HUES48 (cell line): ENCODE data around the gene PTPN14.
"Not testable (repeated sequence)": the region's sequence is repeated elsewhere in the genome, so short reads cannot be mapped to it uniquely, and the experiment has no call there.

Experiments
- H3K27ac ChIP-seq: one replicate; pipeline ENCODE4 v1.7.0; 2013; ENCODE audit warnings: low read depth, low read length, inconsistent platforms
- H3K27me3 ChIP-seq: 2 replicates; pipeline ENCODE4 v1.6.1; 2013; ENCODE audit warnings: mild to moderate bottlenecking, low read length; ENCODE audit not compliant: control insufficient read depth, insufficient read depth
- H3K36me3 ChIP-seq: 2 replicates; pipeline ENCODE4 v1.6.1; 2013; ENCODE audit warnings: low read length; ENCODE audit not compliant: control insufficient read depth, insufficient read depth
- H3K4me1 ChIP-seq: 2 replicates; pipeline ENCODE4 v1.6.1; 2013; ENCODE audit warnings: mild to moderate bottlenecking, low read length; ENCODE audit not compliant: control insufficient read depth, insufficient read depth
- H3K4me3 ChIP-seq: 2 replicates; pipeline ENCODE4 v1.5.1; 2013; ENCODE audit warnings: mild to moderate bottlenecking, low read depth, low read length
- H3K9ac ChIP-seq: 2 replicates; pipeline ENCODE4 v1.6.1; 2013; ENCODE audit warnings: mild to moderate bottlenecking, low read depth, low read length, moderate library complexity
- H3K9me3 ChIP-seq: 2 replicates; pipeline ENCODE4 v1.6.1; 2013; ENCODE audit warnings: low read length; ENCODE audit not compliant: control insufficient read depth, insufficient read depth

PTPN14 gene

GRCh38 chr1:214582289-214582891 is 31.0 kb upstream of the PTPN14 start:
- Histone ChIP-seq H3K4me3 (no peak overlapping the region), H3K9me3 (no peaks in the 10 kb centered on the region), H3K4me1 (peaks cover 16% of the 10 kb centered on the region), H3K36me3 (no peaks in the 10 kb centered on the region), H3K27ac (no peak overlapping the region), H3K9ac (no peak overlapping the region), H3K27me3 (no peaks in the 10 kb centered on the region)

GRCh38 chr1:214581785-214582184 is 30.4 kb upstream of the PTPN14 start:
- Histone ChIP-seq H3K36me3 (no peaks in the 10 kb centered on the region), H3K9ac (no peak overlapping the region), H3K4me3 (no peak overlapping the region), H3K27me3 (no peaks in the 10 kb centered on the region), H3K27ac (no peak overlapping the region), H3K9me3 (no peaks in the 10 kb centered on the region), H3K4me1 (peaks cover 16% of the 10 kb centered on the region)

- Histone ChIP-seq H3K9me3 (peaks cover 7% of the 10 kb centered on the region), H3K4me3 (no peak overlapping the region), H3K36me3 (no peaks in the 10 kb centered on the region), H3K4me1 (peaks cover 16% of the 10 kb centered on the region), H3K9ac (no peak overlapping the region), H3K27ac (no peak overlapping the region), H3K27me3 (no peaks in the 10 kb centered on the region)
These were observed 27.8 kb upstream of the PTPN14 start for GRCh38 chr1:214579183-214579582.

GRCh38 chr1:214576120-214576519 is 24.7 kb upstream of the PTPN14 start:
- H3K9me3 ChIP-seq, H3K9ac ChIP-seq: not testable (repeated sequence)

GRCh38 chr1:214574598-214575411 is 23.4 kb upstream of the PTPN14 start:
- Histone ChIP-seq H3K4me3 (no peak overlapping the region), H3K9me3 (peaks cover 7% of the 10 kb centered on the region), H3K36me3 (no peaks in the 10 kb centered on the region), H3K27me3 (no peaks in the 10 kb centered on the region), H3K27ac (no peak overlapping the region), H3K4me1 (no peaks in the 10 kb centered on the region), H3K9ac (no peak overlapping the region)

More at GRCh38 chr1:214576120-214576519, 24.7 kb upstream of the PTPN14 start:
- H3K27ac ChIP-seq, H3K27me3 ChIP-seq, H3K36me3 ChIP-seq, H3K4me3 ChIP-seq, H3K4me1 ChIP-seq: not testable (repeated sequence)

GRCh38 chr1:214573386-214574318 is 22.2 kb upstream of the PTPN14 start:
- no peak overlapping the region for H3K27ac ChIP-seq
- H3K4me3 ChIP-seq: no peak overlapping the region
- H3K36me3 ChIP-seq: no peaks in the 10 kb centered on the region
- peaks cover 7% of the 10 kb centered on the region for H3K9me3 ChIP-seq
- H3K27me3 ChIP-seq: no peaks in the 10 kb centered on the region
- no peak overlapping the region for H3K9ac ChIP-seq
- no peaks in the 10 kb centered on the region for H3K4me1 ChIP-seq

- H3K36me3 ChIP-seq: no peaks in the 10 kb centered on the region
- H3K9me3 ChIP-seq: peaks cover 7% of the 10 kb centered on the region
- H3K27me3 ChIP-seq: no peaks in the 10 kb centered on the region
- H3K4me1 ChIP-seq: no peaks in the 10 kb centered on the region
- H3K9ac ChIP-seq: no peak overlapping the region
- no peak overlapping the region for H3K27ac ChIP-seq
- H3K4me3 ChIP-seq: no peak overlapping the region
These were observed 19.9 kb upstream of the PTPN14 start for GRCh38 chr1:214571281-214571680.

GRCh38 chr1:214570442-214570841 is 19.0 kb upstream of the PTPN14 start:
- Histone ChIP-seq H3K27me3 (no peaks in the 10 kb centered on the region), H3K27ac (no peak overlapping the region)

GRCh38 chr1:214569357-214570004 is 18.1 kb upstream of the PTPN14 start:
- no peak overlapping the region for H3K4me3 ChIP-seq
- H3K9me3 ChIP-seq: no peaks in the 10 kb centered on the region
- no peaks in the 10 kb centered on the region for H3K4me1 ChIP-seq
- H3K27ac ChIP-seq: no peak overlapping the region
- H3K27me3 ChIP-seq: no peaks in the 10 kb centered on the region
- H3K36me3 ChIP-seq: no peaks in the 10 kb centered on the region
- H3K9ac ChIP-seq: no peak overlapping the region

More at GRCh38 chr1:214570442-214570841, 19.0 kb upstream of the PTPN14 start:
- H3K9me3 ChIP-seq: no peaks in the 10 kb centered on the region
- no peak overlapping the region for H3K9ac ChIP-seq
- H3K4me1 ChIP-seq: no peaks in the 10 kb centered on the region
- H3K4me3 ChIP-seq: no peak overlapping the region
- no peaks in the 10 kb centered on the region for H3K36me3 ChIP-seq

- Histone ChIP-seq H3K4me3 (no peak overlapping the region), H3K27ac (no peak overlapping the region), H3K4me1 (no peaks in the 10 kb centered on the region), H3K9ac (no peak overlapping the region), H3K27me3 (no peaks in the 10 kb centered on the region), H3K36me3 (no peaks in the 10 kb centered on the region), H3K9me3 (no peaks in the 10 kb centered on the region)
These were observed 16.9 kb upstream of the PTPN14 start for GRCh38 chr1:214568328-214568727.
